ELR (cell line): ENCODE data around the gene PPP3R2.

Source experiments
- DNase-seq: peaks from one replicate; pipeline ENCODE4 v3.0.0-alpha.2; 2015; ENCODE audit warnings: low read depth

PPP3R2 gene

GRCh38 chr9:101594796-101595195, at the start of gene PPP3R2:
PPP3R2 (minus strand) TSS chr9:101594969; CDS start chr9:101594921, 48 bp downstream.
- no peak for DNase-seq

- DNase-seq = no peak
Measured at GRCh38 chr9:101639785-101640665, 45.3 kb upstream of the PPP3R2 start.

DNA sequence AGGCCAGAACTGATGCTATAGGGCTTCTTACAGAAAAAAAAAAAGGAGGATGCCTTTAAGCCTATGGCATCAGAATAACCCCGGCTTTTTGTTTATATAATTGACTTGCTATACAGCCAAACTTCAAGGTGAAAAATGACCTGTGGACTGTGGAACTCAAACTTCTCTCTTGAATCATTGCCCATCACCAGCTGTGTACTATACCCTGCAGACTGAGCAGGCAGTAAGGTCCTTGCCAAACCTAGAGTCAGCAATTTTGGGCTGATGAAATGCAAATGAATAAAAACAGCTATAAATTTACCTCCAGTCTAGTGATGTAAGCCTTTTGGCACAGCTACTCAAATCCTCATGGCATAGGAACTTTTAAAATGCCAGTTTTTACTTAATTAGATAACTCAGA, 44.5 kb upstream of the PPP3R2 start:
- no peak for DNase-seq

DNA sequence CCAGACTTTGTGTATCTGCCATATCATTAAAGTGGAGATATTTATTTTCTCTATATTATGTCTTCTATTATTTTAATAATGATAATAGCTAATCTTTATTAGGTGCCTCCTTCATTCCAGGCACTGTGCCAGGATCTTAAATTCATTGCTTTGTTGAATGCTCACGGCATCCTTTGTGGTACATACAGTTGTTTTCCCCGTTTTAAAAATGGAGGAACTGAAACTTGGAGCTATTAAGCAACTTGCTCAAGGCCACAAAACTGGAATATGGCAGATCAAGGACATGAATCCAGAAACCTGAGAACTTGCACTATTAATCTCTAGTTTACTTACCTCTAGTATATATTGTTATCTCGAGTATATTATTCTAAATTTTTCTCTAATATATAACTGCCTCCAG, 41.5 kb upstream of the PPP3R2 start:
- no peak for DNase-seq

DNA sequence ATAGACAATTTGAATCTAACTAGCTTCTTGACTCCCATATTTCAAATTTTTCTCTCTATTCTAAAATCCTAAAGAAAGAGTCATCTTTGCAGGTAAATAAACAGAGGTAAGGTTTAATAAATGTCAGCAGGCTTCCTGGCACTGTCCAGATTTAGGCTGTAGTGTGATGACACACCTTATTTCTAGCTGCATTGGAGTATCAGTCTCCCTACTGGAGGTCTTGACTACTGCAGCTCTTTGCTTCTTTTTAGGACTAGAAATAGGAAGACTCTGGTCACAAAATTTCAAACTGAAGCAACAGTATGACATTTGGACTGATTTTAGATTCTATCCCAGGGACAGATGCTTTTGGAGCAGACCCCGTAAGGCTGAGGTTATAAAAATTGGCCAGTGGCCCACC, 40.7 kb upstream of the PPP3R2 start:
- DNase-seq = peak; percentile 9

DNA sequence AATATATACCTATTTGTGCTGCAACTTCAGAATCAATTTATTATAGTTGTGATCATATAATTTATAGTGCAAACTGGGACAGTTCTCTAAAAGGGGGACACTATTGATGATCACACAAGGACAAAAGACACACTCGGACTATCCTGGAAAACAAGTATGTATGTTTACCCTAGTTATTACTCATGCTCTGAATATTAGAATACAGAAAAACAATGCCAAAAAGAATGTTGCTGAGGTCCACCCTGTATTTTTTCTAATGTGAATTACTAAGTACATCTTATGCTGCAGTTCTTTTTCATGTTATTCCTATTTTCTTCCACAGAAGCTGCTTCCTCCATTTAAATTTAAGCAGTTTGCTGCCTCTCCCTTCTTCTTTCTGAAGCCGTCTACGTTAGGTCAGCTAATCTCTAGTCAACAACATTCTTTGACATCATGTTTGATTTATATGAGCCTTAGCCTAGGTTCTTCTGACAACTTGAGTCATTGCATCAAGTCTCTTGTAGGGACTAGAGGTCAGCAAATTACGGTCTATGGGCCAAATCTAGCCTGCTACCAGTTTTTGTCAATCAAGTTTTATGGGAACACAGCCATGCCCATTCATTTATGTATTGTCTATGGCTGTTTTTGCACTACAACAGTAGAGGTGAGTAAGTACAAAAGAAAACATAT, 40.1 kb upstream of the PPP3R2 start:
- no peak for DNase-seq

DNA sequence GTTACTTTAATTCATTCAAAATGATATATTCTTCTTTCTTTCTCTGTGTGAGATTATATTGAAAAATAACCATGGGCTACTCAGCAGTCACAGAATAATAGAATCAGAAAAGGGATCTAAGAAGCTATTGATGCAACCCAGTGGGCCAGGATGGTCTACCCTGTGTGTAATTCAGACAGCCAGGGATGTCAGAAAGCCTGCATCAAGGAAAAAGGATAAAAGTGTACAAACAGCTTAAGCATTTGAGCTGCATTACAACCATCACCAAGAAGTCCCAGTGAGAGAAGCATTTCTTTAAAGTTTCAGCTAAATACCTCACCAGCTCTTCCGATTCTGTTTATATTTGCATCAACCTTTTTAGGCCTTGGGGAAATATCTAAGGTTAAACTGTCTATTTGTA, 37.8 kb upstream of the PPP3R2 start:
- DNase-seq = no peak

- no peak for DNase-seq
Measured at GRCh38 chr9:101631892-101632291, 37.1 kb upstream of the PPP3R2 start.

- no peak for DNase-seq
Measured at GRCh38 chr9:101629636-101630035, 34.9 kb upstream of the PPP3R2 start.

GRCh38 chr9:101628173-101628572, 33.4 kb upstream of the PPP3R2 start:
- peak; percentile 30 for DNase-seq

- DNase-seq = peak; percentile 6
Measured at GRCh38 chr9:101626295-101626694, 31.5 kb upstream of the PPP3R2 start.

- peak; percentile 35 for DNase-seq
Measured at GRCh38 chr9:101625876-101626275, 31.1 kb upstream of the PPP3R2 start.

DNA sequence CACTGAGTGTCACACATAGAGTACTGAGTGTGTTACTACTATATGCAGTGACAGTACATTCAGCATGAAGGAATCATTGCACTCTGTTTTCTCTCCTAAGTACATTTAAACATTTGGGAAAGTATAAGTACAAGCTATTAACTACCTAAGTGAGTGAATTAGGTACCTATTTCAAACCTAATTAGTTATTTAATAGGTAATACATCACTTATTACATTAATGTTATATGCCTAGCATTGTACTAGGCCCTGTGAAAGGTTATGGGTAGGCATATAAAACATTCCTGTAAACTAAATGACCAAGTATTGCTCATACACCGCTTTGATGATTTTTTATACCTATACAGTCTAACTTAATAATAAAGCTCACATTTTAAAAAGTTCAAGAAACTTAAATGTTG, 25.7 kb upstream of the PPP3R2 start:
- DNase-seq = no peak

- peak; percentile 10 for DNase-seq
Measured at GRCh38 chr9:101618698-101619097, 23.9 kb upstream of the PPP3R2 start.

- no peak for DNase-seq
Measured at GRCh38 chr9:101605547-101605946, 10.8 kb upstream of the PPP3R2 start.

GRCh38 chr9:101604296-101604695, 9.5 kb upstream of the PPP3R2 start:
- no peak for DNase-seq

- DNase-seq = peak; percentile 74
Measured at GRCh38 chr9:101601904-101602765, 7.4 kb upstream of the PPP3R2 start.

GRCh38 chr9:101593345-101593744, 1.4 kb downstream of the PPP3R2 start:
- no peak for DNase-seq

DNA sequence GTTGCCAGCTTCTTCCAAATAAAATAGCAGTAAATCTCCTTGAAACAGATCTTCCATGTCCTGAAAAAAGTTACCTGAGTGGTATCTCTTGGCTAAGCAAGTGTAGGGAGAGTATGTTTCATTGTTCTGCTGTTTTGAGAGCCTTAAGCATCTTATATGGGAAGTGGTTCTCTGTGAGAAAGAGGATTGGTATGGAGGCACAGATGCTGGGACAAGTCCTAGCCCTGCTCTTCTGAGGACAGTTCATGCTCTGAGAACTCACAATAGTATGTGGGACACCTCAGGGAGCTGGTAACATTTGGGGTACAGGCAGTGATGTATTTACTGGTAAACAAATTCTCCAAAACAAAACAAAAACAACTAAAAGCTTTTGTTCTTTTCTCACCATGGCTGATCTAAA, 2.0 kb downstream of the PPP3R2 start:
- peak; percentile 15 for DNase-seq

DNA sequence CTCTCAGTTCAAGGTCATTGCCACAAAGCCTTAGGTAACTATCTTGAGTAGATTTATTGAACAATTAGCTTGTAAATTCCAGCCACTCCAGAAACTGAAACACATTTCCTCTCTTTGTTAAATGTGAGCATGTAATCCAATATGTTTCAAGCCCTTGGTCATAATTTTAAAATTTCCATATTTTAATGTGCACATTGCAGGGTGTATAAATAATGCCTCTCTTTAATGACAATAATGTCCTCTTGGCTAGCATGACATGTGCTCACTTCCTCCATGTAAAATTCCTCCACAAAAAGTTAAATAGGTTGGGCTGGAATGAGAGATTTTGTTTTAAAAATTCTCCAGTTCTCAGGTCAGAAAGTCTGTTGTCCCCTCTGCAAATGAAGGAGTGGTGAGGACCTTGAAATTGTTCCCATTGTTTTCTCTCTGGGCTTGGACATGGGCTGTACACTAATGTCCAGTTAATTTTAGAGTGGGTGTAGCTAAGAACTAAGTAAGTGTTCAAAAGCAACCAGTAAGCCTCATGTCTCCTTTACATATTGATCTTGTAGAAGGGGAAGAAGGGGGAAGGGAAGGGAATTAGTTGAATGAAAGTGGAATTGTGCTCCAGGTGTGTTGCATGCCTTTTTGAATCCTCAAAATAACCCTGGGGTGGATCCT, 2.9 kb downstream of the PPP3R2 start:
- DNase-seq = no peak

DNA sequence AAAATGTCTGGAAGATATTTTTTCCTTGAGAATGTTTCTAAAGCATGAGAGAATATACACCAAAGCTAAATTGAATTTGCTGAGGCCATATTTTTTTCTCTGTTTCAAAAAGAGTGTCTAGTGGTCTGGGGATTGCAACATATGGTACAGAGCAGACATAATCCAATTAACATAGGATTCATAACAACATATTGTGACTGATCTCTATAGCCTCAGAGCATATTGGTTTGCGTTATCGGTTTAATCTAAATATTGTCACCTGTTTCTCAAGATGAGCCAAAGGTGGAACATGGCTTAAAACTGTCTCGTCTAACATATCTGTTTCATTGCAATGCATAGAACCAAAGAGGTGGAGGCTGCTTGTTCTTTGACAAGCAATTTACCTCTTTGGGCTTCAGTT, 3.9 kb downstream of the PPP3R2 start:
- no peak for DNase-seq

GRCh38 chr9:101590074-101590473, 4.7 kb downstream of the PPP3R2 start:
- peak; percentile 92 for DNase-seq
